GM19035 (cell line): ENCODE measurements around the gene PLCD4.

ENCODE experiments used
- ATAC-seq: cut with Tn5 transposase; IDR thresholded peaks from one replicate; pipeline ENCODE4 v1.9.1; 2021; ENCODE audit not compliant: unreplicated experiment

Gene PLCD4

GRCh38 chr2:218607436-218608115 is at the start of gene PLCD4:
PLCD4 (plus strand) TSS chr2:218607899; CDS start chr2:218615740, 7,841 bp downstream.
- no peak for ATAC-seq

GRCh38 chr2:218557941-218558340 is 49.8 kb upstream of the PLCD4 start:
- ATAC-seq: no peak

GRCh38 chr2:218558986-218559385 is 48.7 kb upstream of the PLCD4 start:
- ATAC-seq: no peak

- ATAC-seq: no peak
Observed at GRCh38 chr2:218564056-218564455, 43.6 kb upstream of the PLCD4 start.

GRCh38 chr2:218566296-218566695 is 41.4 kb upstream of the PLCD4 start:
- no peak for ATAC-seq

- peak; percentile 39 for ATAC-seq
Observed at GRCh38 chr2:218567797-218568189, 39.9 kb upstream of the PLCD4 start.

- peak; percentile 83 for ATAC-seq
Observed at GRCh38 chr2:218568190-218569037, 39.3 kb upstream of the PLCD4 start, which contains the start of the genes CNOT9 and USP37. CNOT9 (plus strand) TSS chr2:218568839; CDS start chr2:218568955, 116 bp downstream. USP37 (minus strand) TSS chr2:218568351; CDS start chr2:218558653, 9,698 bp downstream.

GRCh38 chr2:218569038-218569431 is 38.7 kb upstream of the PLCD4 start:
- ATAC-seq: peak; percentile 30

- no peak for ATAC-seq
Observed at GRCh38 chr2:218569661-218570500, 37.8 kb upstream of the PLCD4 start.

GRCh38 chr2:218570850-218571249 is 36.8 kb upstream of the PLCD4 start:
- ATAC-seq: no peak

- ATAC-seq: no peak
Observed at GRCh38 chr2:218576854-218577253, 30.8 kb upstream of the PLCD4 start.

- ATAC-seq: no peak
Observed at GRCh38 chr2:218577482-218578220, 30.0 kb upstream of the PLCD4 start.

GRCh38 chr2:218578272-218578877 is 29.3 kb upstream of the PLCD4 start:
- no peak for ATAC-seq

- ATAC-seq: no peak
Observed at GRCh38 chr2:218582076-218582475, 25.6 kb upstream of the PLCD4 start.

- ATAC-seq: no peak
Observed at GRCh38 chr2:218583983-218584850, 23.5 kb upstream of the PLCD4 start.

- ATAC-seq: no peak
Observed at GRCh38 chr2:218585541-218585940, 22.2 kb upstream of the PLCD4 start.

GRCh38 chr2:218605432-218605831 is 2.3 kb upstream of the PLCD4 start:
- no peak for ATAC-seq

GRCh38 chr2:218615868-218616315 is 8.2 kb downstream of the PLCD4 start:
- ATAC-seq: no peak
